DMS153 (cell line): ENCODE data around the gene GPR78.
"Not testable (repeated sequence)": the region's sequence is repeated elsewhere in the genome, so short reads cannot be mapped to it uniquely, and the experiment has no call there.

Source experiments
- DNase-seq: peaks from one replicate; lab custom pipeline; 2025; lab: John Stamatoyannopoulos, UW

Gene GPR78

DNA sequence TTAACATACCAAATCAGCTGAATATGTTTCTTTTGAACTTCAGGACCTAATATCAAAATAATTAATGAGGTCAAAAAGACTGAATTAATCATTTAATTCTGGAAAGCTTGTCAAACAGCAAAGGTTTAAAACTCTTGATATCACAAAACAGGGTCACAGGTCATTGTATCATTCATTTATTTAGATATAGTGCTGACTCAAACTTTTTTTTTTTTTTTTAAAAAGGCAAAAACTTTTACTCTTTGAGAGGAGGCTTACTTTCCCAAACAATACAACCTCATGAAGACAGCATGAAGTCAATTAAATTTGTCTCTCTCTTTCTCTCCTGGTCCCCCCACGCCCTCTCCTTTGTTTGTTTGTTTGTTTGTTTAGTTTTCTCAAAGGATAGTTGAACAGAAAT lies 15.6 kb upstream of the GPR78 start:
- DNase-seq = no peak

DNA sequence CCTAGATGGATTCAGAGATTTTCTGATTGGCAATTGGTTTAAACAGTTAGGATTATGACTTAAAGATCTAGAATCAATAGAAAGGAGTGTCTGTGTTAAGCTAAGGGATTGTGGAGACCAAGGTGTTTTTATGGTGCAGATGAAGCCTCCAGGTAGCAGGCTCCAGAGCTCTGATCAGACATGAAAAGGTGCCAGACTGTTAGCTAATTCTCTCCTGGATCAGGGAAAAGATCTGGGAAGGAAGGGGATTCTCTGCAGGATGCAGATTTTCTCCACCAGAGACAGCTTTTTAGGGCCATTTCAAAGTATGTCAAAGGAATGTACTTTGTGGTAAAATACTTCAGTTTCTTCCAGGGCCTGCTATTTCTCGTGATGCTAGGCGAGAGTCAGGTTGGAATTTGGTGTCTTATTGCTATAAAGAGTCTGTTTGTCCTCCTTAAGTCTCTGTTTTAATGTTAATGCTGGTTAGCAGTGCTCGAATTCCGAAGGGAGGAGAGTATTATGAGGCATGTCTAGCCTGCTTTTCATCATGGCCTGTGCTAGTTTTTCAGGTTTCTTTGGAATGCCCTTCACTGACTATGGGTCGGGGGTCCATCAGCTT lies 12.0 kb upstream of the GPR78 start:
- no peak for DNase-seq

DNA sequence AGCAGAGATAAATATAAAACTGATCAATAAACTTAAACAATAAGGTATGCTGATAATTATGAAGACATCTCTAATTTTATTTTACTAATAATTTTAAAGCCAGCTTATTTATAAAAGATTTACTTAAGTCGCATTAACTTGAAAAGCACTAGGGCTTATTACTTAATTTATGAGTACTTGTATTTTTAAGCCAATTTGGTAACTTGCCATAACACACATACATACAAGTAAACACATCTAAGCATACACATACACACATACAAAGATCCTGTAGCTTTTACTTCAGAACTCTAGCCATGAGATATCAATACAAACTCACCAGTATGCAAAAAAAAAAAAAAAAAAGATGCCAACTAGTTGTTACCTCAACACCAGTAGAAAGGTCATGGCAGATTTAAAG lies 10.0 kb upstream of the GPR78 start:
- no peak for DNase-seq

DNA sequence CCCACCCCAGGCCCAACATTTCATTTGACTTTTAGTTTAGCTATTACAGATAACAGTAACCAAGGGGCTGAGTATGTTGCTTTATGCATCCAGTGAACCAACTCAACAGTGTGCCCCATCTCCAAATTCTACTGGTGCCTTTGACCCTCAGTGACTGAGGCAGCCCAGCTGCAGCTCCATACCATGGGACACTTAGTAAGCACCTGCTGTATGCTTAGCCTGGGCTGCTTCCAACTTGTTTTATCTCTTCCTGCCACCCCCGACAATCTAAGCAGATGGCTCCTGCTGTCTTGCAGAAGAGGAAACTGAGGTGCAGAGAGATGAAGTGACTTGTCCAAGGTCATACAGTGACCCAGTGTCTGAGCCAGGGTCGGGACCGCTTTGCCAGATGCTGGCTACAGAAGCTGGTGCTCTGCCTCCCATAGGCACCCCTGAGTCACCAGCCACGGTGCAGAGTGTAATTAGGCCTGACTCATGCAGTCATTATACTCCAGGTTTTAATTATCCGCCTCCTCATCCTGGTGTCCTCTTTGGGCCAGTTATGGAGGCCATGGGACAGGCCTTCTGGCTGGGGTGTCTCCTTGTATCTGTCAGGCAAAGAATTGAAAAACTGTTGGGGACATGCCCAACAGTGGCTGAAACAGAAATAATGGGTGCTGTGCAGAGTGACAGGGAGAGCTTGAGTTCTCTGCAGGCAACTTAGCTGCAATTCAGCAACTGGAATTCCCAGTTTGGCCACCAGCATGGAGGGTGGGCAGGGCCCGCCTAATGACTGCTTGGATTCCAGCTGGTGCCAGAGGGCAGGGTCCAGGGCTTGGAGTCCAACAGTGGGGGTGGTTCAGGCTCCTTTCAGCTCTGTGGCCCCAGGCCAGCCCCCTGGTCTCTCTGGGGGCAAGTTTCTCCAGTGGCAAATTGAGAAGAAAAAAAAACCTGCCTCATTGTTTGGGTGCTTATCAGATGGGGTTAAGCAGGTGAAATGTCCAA lies 8.2 kb upstream of the GPR78 start:
- DNase-seq = no peak

DNA sequence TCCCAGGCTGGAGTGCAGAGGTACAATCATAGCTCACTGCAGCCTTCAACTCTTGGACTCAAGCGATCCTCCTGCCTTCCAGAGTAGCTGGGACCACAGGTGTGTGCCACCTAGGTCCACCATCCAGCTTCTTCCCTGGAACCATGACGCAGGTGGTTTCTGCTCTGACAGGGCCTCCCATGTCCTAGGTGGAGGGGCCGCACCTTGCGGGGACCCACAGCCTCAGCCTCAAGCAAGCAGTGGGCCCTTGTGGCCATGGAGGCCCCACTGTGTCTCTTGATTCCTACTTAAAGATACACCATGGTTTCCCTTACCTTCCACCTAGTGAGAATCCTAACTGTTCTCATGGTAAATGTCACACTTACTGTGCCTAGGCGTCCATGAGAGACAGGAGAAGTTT lies 6.9 kb upstream of the GPR78 start:
- DNase-seq = no peak

DNA sequence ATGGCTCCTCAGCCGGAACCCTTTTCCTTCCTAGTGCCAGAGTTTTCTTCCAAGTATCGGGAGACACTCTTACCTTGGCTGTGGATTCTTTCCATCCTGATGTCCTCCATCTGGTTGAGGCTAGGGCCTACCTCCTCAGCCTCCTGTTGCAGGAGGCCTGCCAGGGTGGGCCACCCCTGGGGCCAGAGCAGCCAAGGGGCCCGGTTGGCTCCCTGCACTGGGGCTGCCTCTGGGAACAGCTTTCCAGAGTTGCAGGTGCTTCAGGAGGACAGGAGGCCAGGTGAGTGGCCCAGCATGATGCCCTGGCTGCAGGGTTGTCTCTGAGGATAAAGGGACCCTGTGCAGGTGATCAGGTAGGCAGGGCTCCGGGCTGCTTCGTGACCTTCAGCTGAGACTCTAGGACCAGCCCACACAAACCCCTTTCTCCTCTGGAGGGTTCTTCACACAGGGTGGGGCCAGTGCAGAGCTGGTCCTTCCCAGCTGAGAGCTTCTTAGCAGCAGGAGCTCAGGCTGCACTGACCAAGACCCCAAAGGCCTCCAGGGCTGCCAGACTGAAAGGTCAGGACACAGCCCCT lies 5.3 kb upstream of the GPR78 start:
- DNase-seq = no peak

DNA sequence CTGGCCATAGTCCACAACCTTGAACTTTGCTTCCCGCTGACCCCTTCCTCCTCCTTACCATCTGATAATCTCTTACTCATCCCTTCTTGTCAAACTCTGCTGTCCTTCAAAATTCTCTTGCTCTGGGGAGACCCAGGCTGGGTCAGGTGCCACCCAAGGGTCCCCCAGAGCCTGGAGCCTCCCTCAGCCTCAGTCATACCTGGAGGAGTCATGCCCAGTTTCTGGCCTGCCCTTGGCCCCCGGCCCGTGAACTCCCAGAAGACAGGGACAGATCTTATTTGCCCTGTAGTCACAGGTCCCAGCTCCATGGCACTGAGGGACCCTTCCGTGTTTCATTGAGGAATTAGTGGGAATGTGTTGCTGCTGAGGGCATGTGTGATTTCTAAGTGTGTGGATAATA lies 4.7 kb upstream of the GPR78 start:
- DNase-seq = no peak

DNA sequence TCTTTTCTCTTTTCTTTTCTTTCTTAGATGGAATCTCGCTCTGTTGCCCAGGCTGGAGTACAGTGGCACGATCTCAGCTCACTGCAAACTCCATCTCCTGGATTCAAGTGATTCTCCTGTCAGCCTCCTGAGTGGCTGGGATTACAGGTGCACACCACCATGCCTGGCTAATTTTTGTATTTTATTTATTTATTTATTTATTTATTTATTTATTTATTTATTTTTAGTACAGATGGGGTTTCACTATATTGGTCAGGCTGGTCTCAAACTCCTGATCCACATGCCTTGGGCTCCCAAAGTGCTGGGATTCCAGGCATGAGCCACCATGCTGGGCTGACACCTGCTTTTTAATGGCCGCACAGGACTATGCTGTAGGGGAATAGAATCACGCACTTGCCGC lies 3.6 kb upstream of the GPR78 start:
- DNase-seq = not testable (repeated sequence)

DNA sequence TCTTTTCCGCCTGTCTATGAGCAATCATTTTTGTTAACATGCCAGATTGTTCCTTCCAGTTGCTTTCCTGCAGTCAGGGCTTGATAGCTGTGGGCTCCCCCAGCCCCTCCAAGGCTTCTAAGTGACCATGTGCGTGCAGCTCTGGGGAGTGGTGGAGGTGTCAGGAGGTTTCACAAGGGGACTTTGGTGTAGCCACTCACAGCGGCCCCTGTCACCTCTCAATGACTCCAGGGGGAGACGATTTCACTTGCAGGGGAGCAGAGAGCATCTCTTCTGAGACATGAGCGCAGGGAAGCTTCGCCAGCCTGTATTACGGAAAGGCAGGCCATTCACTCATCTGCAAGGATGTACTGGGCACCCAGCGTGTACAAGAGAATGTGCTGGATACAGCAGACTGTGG lies 3.1 kb upstream of the GPR78 start:
- DNase-seq = no peak

DNA sequence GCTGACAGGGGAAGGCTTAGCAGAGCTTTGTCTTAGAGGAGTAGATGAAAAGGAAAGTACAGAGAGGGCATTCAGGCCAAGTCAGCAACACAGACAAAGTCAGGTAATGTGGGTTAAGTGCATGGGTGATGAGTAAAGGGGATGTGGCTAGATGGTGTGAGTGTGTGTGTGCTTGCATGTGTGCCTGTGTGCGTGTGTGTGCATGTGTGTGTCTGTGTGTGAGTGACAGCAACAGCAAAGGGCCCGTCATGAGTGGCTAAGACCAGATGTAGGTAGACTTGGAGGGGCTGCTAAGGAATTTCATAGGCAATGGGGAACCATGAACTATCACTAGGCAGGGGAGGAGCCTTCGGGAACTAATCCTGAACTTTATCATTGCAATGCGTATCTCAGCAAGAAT lies 2.2 kb upstream of the GPR78 start:
- no peak for DNase-seq

DNA sequence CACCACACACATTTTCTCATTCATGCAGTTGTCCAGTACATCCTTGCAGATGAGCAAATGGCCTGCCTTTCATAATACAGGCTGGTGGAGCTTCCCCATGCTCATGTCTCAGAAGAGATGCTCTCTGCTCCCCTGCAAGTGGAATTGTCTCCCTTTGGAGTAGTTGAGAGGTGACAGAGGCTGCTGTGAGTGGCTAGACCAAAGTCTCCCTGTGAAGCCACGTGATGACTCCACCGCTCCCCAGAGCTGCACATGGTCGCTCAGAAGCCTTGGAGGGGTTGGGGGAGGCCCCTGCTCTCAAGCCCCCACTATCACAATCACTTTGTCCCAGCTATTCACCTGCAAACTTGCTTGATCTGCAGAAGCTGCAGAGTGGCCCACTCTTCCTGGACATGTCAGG lies 1.5 kb upstream of the GPR78 start:
- DNase-seq = no peak

DNA sequence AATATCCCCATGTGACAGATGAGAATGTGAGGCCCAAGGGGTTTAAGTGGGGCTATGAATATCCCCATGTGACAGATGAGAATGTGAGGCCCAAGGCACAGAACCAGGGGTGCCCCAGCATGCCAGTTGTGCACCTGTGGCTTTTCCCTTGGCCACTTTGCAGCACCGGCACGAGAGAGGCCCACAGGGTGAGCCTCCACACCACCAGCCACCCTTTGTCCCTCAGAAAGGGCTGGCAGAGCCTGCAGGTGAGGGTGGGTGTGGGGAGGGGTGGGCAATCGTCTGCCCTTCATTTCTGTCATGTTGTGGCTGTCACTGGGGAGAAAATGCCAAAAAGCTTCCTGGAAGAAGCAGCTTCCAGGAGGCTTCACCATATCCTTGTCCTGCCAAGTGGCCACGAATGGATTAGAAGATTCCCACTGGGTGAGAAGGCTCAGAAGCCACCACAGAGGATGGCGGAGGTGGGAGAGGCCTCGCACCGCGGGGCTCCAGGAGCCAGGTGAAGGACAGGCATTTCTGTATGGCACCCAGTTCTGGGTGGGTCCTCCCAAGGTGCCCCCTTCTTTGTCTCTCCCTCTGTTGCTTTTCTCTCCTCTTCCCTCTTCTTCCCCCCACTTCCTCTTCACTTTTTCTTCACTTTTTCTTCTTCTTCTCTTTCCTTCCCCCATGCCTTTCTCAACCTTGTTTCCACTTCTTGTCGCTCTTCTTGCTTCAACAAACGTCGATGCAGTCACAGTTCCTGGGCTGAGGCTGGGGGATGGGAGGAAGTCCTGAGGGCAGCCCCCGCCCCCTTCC lies 469 bp upstream of the GPR78 start:
- no peak for DNase-seq

DNA sequence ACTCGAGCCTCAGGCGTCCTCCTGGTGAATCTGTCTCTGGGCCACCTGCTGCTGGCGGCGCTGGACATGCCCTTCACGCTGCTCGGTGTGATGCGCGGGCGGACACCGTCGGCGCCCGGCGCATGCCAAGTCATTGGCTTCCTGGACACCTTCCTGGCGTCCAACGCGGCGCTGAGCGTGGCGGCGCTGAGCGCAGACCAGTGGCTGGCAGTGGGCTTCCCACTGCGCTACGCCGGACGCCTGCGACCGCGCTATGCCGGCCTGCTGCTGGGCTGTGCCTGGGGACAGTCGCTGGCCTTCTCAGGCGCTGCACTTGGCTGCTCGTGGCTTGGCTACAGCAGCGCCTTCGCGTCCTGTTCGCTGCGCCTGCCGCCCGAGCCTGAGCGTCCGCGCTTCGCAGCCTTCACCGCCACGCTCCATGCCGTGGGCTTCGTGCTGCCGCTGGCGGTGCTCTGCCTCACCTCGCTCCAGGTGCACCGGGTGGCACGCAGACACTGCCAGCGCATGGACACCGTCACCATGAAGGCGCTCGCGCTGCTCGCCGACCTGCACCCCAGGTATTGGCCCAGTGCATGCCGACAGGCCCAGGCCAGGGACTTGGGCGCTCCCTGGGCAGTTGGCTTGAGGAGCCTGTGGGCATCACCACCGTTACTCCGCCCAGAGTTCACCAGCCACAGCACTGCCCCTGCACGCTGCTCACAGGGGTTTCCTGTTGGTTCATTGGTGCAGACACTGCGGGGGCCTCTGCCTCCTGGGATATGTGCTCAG lies 1.1 kb downstream of the GPR78 start:
- DNase-seq = no peak

DNA sequence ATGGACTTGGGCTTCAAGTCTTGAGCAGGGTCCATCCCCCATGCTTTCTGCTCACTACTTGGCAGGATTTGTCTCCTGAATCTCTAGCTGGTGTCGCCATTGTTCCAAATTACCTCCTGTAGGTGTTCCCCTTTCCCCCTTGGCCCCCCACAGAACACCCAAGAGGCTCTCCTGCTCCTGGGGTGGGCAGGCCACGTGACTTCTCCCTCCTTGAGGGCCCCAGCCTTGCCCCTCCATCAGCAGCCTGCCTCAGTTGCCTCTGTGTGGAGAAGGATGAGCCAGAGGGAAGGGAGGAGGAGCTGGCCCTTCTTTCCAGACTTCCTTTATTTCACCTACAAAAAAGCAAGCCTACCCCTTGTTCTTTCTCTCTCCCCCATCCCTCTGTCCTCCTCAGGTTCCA lies 1.8 kb downstream of the GPR78 start:
- DNase-seq = no peak

DNA sequence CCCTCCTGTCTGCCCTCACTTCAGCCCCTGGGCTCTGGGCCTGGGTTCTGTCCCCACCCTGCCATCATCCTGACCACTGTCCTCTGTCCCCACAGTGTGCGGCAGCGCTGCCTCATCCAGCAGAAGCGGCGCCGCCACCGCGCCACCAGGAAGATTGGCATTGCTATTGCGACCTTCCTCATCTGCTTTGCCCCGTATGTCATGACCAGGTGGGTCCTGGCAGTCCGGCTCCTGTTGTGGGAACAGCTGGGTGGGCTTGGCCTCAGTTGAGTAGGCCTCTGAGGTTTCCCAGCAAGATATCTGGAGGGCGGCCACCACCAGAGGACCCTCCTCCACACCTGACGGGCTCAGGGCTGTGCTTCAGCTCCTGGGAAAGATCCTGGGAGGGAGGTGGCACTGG lies 2.2 kb downstream of the GPR78 start:
- no peak for DNase-seq

DNA sequence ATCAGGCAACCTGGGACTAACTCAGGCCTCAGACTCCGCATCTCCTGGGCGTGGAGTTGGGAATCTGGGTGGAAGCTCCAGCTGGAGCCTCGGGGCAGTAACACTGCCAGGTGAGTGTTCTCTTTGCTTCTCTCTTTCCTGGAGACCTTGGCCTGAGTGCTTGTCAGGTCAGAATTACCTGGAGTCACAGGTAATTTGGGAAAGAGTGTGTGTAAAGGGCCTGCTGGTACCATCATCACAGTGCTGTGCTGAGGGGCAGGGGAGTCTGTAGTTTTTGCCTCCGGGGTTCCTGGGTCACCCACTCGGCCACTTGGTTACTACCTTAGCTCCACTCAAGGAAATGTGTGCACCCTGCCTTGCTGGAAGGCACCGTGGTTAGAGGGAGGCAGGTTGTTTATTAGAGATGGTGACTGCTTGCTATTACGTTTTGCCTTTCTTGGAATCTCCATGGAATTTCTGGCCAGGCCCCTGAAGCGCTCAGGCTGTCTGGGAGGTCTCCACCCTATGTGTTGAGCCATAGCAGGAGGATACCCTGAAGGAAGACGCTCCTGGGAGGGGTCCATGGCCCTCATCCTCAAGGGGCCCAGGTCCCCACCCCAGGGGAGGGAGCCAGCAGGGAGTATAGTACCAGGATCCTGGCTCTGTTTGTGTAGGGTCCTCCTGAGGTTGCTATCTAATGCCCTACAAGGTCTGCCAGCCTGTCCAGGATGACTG lies 2.9 kb downstream of the GPR78 start:
- DNase-seq = no peak

DNA sequence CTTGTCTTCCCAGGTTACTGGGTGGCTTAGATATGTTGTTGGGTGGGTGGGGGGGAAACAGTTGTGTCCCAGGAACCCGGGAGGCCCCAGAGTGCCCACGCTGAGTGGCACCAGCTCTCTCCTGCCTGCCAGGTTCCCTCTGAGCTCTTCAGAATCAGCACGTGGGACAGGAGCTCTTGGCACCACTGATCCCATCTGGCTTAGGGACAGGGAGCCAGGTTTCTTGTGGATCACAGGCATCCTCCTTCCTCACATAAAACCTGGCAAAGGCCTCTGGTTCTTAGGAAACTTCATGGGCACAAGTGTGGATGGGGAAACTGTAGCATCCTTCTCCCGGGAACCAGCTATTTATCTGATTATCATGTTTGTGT lies 3.4 kb downstream of the GPR78 start:
- no peak for DNase-seq

DNA sequence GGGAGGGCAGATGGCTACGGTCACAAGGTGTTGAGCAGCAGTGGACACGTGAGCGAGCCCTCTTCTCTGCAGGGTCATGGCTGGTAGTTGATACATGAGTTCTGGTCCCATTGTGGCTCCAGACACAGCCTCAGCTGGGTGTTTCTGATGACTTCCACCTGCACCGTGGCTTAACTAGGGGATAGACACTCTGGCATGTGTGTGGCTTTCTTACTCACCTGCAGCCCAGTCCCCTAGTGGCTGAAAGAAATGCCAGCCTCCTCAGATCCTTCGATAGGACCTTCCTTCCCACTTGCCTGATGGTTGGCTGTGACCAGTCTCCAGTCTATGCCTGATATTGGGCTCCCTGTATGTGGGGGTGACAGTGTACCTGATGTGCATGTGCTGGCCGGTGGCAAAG lies 5.0 kb downstream of the GPR78 start:
- no peak for DNase-seq

DNA sequence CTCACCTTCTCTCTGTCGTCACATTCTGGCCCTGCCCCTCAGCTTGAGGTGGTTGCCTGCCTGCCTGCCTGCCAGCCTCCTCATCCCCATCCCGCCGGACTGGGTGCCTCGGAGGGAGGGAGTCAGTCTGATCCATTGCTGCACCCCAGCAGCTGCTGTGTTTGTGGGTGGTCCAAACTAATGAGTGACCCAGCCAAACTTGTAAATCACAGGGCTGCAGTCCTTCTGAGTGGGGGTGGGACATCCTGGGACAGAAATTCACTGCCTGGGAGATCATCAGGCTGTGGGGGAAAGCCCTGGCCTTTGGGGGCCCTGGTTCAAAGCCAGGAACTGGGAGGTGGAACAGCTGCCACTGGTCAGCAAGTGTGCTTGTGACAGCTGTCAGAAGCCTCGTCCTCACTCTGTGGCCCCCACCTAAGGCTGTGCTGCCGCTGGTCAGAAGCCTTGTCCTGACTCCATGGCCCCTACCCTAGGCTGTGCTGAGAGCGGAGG lies 5.6 kb downstream of the GPR78 start:
- DNase-seq = no peak

DNA sequence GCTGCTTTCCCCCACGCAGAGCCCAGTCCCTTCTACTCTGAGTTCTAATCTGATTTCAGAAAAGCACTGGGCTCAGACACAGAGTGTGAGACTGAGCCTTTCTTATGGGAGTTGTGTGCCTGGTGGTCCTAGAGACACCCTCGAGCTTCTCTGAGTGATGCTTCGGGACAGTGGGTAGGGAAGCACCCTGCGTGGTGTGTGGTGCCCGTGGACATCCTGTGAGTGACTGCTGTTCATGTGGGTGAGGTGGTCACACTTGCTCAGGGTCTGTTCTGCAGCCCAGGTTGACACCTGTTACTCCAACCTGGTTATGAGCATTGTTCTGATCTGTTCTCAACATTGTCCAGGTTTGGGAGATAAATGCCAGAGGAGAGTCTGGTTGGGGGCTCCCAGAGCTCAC lies 6.1 kb downstream of the GPR78 start:
- no peak for DNase-seq
